Right lobe of liver (tissue), 4 donors: ENCODE data around the gene PLIN3.

Source experiments
- POLR2A ChIP-seq: fragments of 450-650 bp; IDR thresholded peaks from one replicate; pipeline ENCODE4 v1.6.1; 2017; ENCODE audit warnings: antibody characterized with exemption, mild to moderate bottlenecking
- TF ChIP-seq, protein P1 (sequence below), 4 donors: fragments of 200-600 bp in 3 of 4; fragments of 450-650 bp in 1 of 4; IDR thresholded peaks; one replicate each; pipeline versions ENCODE4 v1.5.1 to v1.8.0; 2016 to 2022; ENCODE audit warnings: antibody characterized with exemption in 4 of 4, mild to moderate bottlenecking in 2 of 4
- donor health status: DM: no; HTN: no; CAD: no.
- donor health status: DM: no; HTN: no; CAD: no.
- donor health status: DM: no; HTN: yes; CAD: no.

DNA sequence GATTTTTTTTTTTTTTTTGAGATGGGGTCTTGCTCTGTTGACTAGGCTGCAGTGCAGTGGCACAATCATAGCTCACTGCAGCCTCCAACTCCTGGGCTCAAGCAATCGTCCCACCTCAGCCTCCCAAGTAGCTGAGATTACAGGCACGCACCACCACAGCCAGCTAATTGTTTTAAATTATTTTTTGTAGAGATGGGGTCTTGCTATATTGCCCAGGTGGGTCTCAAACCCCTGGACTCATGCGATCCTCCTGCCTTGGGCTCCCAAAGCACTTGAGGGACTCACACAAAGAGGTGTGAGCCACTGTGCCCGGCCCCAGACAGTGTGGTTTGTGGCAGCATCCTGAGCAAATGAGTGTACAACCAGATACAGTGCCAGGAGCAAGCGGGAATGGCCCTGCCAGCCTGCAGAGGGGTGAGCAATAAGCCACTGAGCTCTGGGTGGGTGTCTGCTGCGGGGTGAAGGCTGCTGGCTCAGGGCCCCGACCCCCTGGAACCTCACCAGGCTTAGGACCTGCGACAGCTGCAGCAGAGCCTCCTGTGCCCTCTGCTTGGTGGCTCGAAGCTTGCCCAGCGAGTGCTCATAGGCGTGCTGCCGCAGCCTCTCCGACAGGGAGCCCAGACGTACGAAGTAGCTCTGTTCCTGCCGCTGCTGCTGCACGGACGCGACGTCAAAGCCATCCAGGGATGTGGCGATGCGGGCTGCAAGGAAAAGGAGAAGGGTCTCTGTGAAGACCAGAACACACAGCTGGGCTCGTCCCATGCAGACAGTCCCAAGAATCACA is 20.1 kb downstream of the PLIN3 start:
- TF ChIP-seq POLR2A = no peak
- TF ChIP-seq, protein P1, sequence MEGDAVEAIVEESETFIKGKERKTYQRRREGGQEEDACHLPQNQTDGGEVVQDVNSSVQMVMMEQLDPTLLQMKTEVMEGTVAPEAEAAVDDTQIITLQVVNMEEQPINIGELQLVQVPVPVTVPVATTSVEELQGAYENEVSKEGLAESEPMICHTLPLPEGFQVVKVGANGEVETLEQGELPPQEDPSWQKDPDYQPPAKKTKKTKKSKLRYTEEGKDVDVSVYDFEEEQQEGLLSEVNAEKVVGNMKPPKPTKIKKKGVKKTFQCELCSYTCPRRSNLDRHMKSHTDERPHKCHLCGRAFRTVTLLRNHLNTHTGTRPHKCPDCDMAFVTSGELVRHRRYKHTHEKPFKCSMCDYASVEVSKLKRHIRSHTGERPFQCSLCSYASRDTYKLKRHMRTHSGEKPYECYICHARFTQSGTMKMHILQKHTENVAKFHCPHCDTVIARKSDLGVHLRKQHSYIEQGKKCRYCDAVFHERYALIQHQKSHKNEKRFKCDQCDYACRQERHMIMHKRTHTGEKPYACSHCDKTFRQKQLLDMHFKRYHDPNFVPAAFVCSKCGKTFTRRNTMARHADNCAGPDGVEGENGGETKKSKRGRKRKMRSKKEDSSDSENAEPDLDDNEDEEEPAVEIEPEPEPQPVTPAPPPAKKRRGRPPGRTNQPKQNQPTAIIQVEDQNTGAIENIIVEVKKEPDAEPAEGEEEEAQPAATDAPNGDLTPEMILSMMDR (IDR thresholded peaks at IDR 0.05) = no peak
